ENCODE results near the gene PCSK6.

- TF ChIP-seq CTCF (conservative IDR thresholded peaks at IDR 0.05; ENCODE audit: low read depth, low read length) (no peak), EZH2 (IDR thresholded peaks at IDR 0.05; ENCODE audit: low read length, unreplicated experiment) (no peak), EZH2phosphoT487 (IDR thresholded peaks at IDR 0.05; ENCODE audit: borderline replicate concordance, low read length) (no peak)
Observed at GRCh38 chr15:101264011-101264410, 225.5 kb downstream of the PCSK6 start.

Data from PC-3 (cell line).